Retina (tissue), 1 donor: Measurements from ENCODE around the gene SPSB3.
"Not testable (repeated sequence)": the region's sequence is repeated elsewhere in the genome, so short reads cannot be mapped to it uniquely, and the experiment has no call there.

ENCODE experiments used
- DNase-seq: peaks from one replicate; pipeline ENCODE4 v3.0.0-alpha.2; 2016

The SPSB3 gene

DNA sequence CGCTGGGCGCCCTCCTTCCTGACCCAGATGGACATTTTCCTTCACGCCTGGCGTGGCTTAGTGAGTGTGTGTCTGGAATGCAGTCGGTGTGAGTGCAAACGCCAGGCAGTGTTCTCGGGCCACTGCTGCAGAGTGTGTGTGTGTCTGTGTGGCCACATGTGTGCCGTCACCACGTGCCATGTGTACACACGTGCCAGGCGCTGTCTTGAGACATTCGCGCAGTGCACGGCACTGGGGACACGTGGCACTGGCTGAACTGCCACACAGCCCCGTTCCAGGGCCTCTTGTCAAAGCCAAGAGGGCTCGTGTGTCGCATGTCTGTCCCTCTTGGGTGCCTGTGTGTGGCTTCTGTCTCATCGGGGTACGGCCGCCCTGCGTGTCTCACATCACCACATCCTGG lies 47.6 kb downstream of the SPSB3 start:
- no peak for DNase-seq

DNA sequence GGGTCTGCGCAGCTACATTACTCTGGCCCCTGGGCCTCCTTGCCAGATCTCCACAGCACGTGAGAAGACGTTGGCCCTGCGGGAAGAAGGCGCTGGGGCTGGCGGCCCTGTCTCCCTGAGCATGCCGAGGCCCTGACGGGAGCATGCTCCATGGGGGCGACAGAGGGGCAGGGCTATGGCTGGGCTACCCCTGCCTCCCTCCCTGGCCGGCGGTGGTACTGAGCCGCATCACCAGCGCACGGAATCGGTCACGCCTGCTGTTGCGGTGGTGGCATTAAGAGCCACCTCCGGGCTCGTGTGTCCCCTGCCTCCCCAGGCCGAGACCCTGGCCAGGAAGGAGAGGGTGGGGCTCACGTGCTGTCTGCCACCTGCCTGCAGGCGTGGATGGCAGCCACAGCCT lies 48.2 kb downstream of the SPSB3 start:
- no peak for DNase-seq

DNA sequence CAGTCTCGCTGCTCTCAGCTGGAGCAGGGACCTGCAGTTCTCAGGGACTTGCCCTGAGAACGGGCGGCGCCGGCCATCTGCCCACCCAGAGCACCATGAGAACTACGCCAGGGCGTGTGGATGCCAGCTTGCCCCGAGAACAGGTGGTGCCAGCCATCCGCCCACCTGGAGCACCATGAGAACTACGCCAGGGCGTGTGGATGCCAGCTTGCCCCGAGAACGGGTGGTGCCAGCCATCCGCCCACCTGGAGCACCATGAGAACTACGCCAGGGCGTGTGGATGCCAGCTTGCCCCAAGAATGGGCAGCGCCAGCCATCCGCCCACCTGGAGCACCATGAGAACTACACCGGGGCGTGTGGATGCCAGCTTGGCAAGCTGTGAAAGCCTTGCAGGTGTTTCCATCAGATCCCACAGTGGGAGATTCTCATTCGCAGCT lies 49.8 kb downstream of the SPSB3 start:
- not testable (repeated sequence) for DNase-seq

- no peak for DNase-seq
Observed at GRCh38 chr16:1732071-1732470, 50.3 kb downstream of the SPSB3 start.

GRCh38 chr16:1731603-1732002 lies 50.8 kb downstream of the SPSB3 start:
- no peak for DNase-seq

DNA sequence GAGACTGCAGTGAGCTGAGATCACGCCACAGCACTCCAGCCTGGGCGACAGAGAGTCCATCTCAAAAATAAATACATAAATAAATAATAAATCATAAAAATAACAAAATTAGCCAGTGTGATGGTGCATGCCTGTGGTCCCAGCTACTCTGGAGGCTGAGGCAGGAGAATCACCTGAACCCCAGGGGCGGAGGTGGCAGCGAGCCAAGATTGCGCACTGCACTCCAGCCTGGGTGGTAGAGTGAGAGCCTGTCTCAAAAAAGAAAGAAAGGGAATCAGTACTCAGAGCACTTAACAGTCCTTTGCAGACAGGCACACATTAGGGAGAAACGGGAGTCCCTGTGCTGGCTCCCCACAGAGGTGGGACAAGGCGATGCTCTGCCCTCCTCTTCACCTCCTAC lies 51.3 kb downstream of the SPSB3 start:
- no peak for DNase-seq

DNA sequence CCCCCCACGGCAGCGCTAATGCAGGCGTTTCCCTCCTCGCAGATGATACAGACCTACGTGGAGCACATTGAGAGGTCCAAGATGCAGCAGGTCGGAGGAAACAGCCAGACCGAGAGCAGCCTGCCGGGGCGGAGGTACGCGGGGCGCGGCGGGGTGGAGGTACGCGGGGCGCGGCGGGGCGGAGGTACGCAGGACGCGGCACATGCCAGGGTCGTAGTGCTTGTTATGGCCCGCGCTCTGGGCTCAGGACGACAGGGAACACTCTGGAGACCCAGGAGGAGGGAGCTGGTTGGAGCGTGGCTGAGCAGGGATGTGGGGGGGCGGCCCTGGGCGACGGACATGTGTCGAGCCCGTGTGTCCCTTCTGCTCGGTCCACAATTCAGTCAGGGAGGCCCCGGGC lies 52.9 kb downstream of the SPSB3 start:
- DNase-seq = no peak

- no peak for DNase-seq
Observed at GRCh38 chr16:1729026-1729425, 53.3 kb downstream of the SPSB3 start.

GRCh38 chr16:1727651-1728624 lies 54.4 kb downstream of the SPSB3 start:
- no peak for DNase-seq
